Uterus (tissue), 4 donors: ENCODE data around the gene OGFOD1. TPM values are rescaled to one million over a fixed set of nuclear protein-coding genes. Genes with fewer than 3 reads are reported as not detected.

Experiments used
- DNase-seq, 2 donors: peaks; one replicate each; pipeline ENCODE4 v3.0.0-alpha.2; 2019 to 2020
- H3K27ac ChIP-seq, 2 donors: fragments of 200-600 bp; sonication (generic); 1 replicate in 1 of 2; 2 replicates in 1 of 2; pipeline ENCODE4 v1.5.1; 2016 to 2018
- H3K27me3 ChIP-seq, 2 donors: fragments of 200-600 bp; sonication (generic); one replicate each; pipeline ENCODE4 v1.5.1; 2018 to 2019; ENCODE audit warnings: control low read depth in 1 of 2
- H3K36me3 ChIP-seq, 2 donors: fragments of 200-600 bp; sonication (generic); one replicate each; pipeline ENCODE4 v1.5.1; 2019; ENCODE audit warnings: control low read depth in 1 of 2
- H3K4me1 ChIP-seq, 2 donors: fragments of 200-600 bp; sonication (generic); one replicate each; pipeline ENCODE4 v1.5.1; 2018 to 2019; ENCODE audit warnings: control low read depth in 1 of 2
- H3K4me3 ChIP-seq, 2 donors: fragments of 200-600 bp; sonication (generic); 1 replicate in 1 of 2; 2 replicates in 1 of 2; pipeline ENCODE4 v1.5.1; 2018 to 2019; ENCODE audit warnings: mild to moderate bottlenecking in 1 of 2
- H3K9me3 ChIP-seq, 2 donors: fragments of 200-600 bp; sonication (generic); one replicate each; pipeline ENCODE4 v1.5.1; 2019; ENCODE audit warnings: control low read depth in 1 of 2
- POLR2A ChIP-seq, 2 donors: fragments of 450-650 bp; IDR thresholded peaks; one replicate each; pipeline ENCODE4 v1.6.1; 2016; ENCODE audit warnings: antibody characterized with exemption in 2 of 2, mild to moderate bottlenecking in 1 of 2, moderate library complexity in 1 of 2
- intact Hi-C: fragments of 100-400 bp; cut with DNase I; formaldehyde crosslinking; loops from one replicate; pipeline ENCODE4 v1.15.1; 2023; ENCODE audit warnings: low total_unique reads
- total RNA-seq, 4 donors: library from RNA; depleted of rRNA in 3 of 4; stranded (reverse); fragments of >200 nt in 3 of 4; gene quantifications; one replicate each; pipeline versions ENCODE4 v1.1.0 to v1.2.4, GENCODE V29; 2014 to 2023
- TF ChIP-seq, protein P1 (sequence below), 4 experiments: fragments of 200-600 bp in 2 of 4; fragments of 450-650 bp in 2 of 4; sonication (generic) in 2 of 4; IDR thresholded peaks; one replicate each; pipeline ENCODE4 v1.5.1; 2016 to 2019; ENCODE audit warnings: antibody characterized with exemption in 4 of 4, mild to moderate bottlenecking in 2 of 4, moderate library complexity in 1 of 4
- donor health status: DM: yes; HTN: yes; CAD: no.

Gene OGFOD1
- total RNA-seq, 4 donors from 2014 or later: 5.0 to 78.9 (median 20.3) TPM

DNA sequence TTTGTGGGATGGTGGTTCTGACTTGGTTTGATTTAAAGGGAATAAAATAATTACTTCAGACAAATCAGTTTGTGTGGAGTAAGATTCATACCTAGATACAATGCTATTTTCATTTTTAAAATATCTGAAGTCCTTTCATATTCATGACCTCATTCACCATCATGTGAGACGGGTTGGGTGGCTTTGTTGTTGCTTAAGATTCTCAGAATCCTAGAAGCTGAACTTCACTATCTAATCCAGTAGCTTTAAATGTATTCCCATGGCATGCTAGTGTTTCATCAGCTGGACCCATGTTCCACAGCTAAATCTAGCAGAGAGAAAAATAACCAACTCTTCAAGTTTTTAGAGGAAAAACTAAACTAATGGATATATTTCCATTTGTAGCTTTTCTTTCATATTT, 23.3 kb upstream of the OGFOD1 start:
- Histone ChIP-seq H3K4me1 (no peaks in the 10 kb centered on the region), H3K27ac (no peak overlapping the region), H3K36me3 (no peaks in the 10 kb centered on the region), H3K9me3 (no peaks in the 10 kb centered on the region), H3K27me3 (no peaks in the 10 kb centered on the region), H3K4me3 (no peak overlapping the region)
- intact Hi-C loops: no loop called here
- no peak for DNase-seq
- no peak for TF ChIP-seq POLR2A (IDR thresholded peaks at IDR 0.05)
- TF ChIP-seq, protein P1, sequence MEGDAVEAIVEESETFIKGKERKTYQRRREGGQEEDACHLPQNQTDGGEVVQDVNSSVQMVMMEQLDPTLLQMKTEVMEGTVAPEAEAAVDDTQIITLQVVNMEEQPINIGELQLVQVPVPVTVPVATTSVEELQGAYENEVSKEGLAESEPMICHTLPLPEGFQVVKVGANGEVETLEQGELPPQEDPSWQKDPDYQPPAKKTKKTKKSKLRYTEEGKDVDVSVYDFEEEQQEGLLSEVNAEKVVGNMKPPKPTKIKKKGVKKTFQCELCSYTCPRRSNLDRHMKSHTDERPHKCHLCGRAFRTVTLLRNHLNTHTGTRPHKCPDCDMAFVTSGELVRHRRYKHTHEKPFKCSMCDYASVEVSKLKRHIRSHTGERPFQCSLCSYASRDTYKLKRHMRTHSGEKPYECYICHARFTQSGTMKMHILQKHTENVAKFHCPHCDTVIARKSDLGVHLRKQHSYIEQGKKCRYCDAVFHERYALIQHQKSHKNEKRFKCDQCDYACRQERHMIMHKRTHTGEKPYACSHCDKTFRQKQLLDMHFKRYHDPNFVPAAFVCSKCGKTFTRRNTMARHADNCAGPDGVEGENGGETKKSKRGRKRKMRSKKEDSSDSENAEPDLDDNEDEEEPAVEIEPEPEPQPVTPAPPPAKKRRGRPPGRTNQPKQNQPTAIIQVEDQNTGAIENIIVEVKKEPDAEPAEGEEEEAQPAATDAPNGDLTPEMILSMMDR (IDR thresholded peaks at IDR 0.05): no peak

DNA sequence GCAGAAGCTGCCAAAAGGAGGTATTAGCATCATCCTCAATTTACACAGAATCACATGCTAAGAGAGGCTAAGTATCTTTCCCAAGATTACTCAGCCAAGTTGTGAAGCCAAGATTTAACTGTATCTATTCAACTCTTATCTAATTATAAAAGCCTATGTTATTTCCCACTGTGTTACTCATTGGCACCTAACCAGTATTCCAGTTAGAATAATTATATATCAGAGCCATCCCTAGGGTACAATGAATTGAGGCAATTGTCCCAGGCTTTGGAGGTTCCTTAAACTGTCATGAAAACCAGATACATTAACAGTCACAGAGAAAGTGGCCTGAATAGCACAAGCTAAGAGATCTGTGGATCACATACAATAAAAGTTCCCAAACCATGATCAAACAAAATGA, 15.1 kb upstream of the OGFOD1 start:
- intact Hi-C loops: no loop called here
- Histone ChIP-seq H3K4me3 (no peak overlapping the region), H3K36me3 (no peaks in the 10 kb centered on the region), H3K4me1 (no peaks in the 10 kb centered on the region), H3K9me3 (no peaks in the 10 kb centered on the region), H3K27me3 (no peaks in the 10 kb centered on the region), H3K27ac (no peak overlapping the region)
- DNase-seq: no peak
- TF ChIP-seq, protein P1 (IDR thresholded peaks at IDR 0.05): no peak
- TF ChIP-seq POLR2A (IDR thresholded peaks at IDR 0.05): no peak

DNA sequence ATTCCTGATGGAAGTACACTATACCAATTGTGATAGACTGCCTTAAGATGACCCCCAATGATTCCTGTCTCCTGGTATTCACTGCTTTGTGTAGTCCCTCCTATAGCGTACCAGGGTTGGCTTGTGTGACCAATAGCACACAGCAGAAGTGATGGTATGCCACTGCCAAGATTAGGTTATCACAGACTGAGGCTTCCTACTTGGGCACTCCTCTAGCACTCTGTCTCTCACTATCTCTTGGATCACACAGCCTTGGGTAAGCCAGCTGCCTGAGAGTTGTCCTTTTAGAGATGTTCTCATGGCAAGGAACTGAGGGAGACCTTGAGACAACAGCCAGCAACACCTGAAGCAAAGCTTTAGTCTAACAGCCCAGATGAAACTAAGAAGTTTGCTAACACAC, 13.3 kb upstream of the OGFOD1 start:
- no peak for DNase-seq
- H3K27ac ChIP-seq: no peak overlapping the region
- no peaks in the 10 kb centered on the region for H3K4me1 ChIP-seq
- intact Hi-C loops: no loop called here
- TF ChIP-seq, protein P1 (IDR thresholded peaks at IDR 0.05): no peak
- TF ChIP-seq POLR2A (IDR thresholded peaks at IDR 0.05): no peak
- H3K36me3 ChIP-seq: no peaks in the 10 kb centered on the region
- no peak overlapping the region for H3K4me3 ChIP-seq
- no peaks in the 10 kb centered on the region for H3K9me3 ChIP-seq
- H3K27me3 ChIP-seq: no peaks in the 10 kb centered on the region

DNA sequence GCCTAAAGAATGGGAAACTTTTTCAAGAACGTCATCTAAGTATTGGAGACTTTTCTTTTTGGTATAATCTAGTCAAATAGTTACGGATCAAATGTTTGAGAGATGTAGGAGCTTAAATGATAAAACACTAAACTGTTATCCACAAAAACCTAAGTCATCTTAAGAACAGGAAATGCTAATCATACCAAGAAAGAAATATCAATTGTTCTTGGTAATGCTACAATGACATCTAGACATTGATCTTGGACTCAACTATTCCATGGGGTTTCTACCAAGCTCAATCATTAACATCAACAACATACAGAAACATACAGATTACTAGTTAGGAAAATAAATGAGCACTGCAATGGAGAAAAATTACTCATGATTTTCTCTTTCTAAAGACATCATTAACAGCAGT, 4.1 kb upstream of the OGFOD1 start:
- intact Hi-C loops: no loop called here
- Histone ChIP-seq H3K36me3 (no peaks in the 10 kb centered on the region), H3K27ac (no peak overlapping the region), H3K9me3 (no peaks in the 10 kb centered on the region), H3K4me1 (peaks cover 7 to 10% of the 10 kb centered on the region in 2 donors), H3K4me3 (no peak overlapping the region), H3K27me3 (no peaks in the 10 kb centered on the region)
- no peak for TF ChIP-seq POLR2A (IDR thresholded peaks at IDR 0.05)
- TF ChIP-seq, protein P1 (IDR thresholded peaks at IDR 0.05): no peak
- DNase-seq: no peak

DNA sequence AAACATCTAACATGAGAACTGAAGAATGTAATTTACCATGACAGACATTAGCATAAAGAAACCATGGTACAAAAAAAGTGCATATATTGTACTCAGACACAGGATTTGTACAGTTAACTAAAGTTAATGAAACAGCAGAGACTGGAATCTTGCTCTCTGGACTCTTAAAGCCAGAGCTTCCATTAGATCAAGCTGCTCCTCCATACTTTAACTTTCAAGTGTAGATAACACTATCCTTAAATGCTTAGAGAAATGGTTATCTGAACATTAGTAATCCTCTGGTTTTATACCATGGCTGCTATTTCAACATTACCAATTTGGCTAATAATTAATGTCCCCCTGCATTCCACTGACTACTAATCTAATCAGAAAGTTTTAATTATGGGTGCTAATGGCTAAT, 3.3 kb upstream of the OGFOD1 start:
- Histone ChIP-seq H3K4me1 (peaks cover 10% of the 10 kb centered on the region in 2 donors), H3K4me3 (no peak overlapping the region), H3K27ac (no peak overlapping the region), H3K27me3 (no peaks in the 10 kb centered on the region), H3K9me3 (no peaks in the 10 kb centered on the region), H3K36me3 (no peaks in the 10 kb centered on the region)
- no peak for DNase-seq
- TF ChIP-seq, protein P1 (IDR thresholded peaks at IDR 0.05): no peak
- TF ChIP-seq POLR2A (IDR thresholded peaks at IDR 0.05): no peak
- intact Hi-C loops: no loop called here
